Ovary (tissue), 3 donors: ENCODE measurements around the gene TARM1.

Experiments used
- POLR2A ChIP-seq: fragments of 450-650 bp; IDR thresholded peaks from one replicate; pipeline ENCODE4 v1.6.1; 2017; ENCODE audit warnings: antibody characterized with exemption, mild to moderate bottlenecking, moderate library complexity
- TF ChIP-seq, protein P1 (sequence below), 3 donors: fragments of 450-650 bp in 2 of 3; fragments of 200-600 bp in 1 of 3; IDR thresholded peaks; one replicate each; pipeline versions ENCODE4 v1.5.1 to v1.8.0; 2016 to 2022; ENCODE audit warnings: antibody characterized with exemption in 3 of 3, mild to moderate bottlenecking in 1 of 3
- donor health status: DM: no; HTN: no; CAD: no.

DNA sequence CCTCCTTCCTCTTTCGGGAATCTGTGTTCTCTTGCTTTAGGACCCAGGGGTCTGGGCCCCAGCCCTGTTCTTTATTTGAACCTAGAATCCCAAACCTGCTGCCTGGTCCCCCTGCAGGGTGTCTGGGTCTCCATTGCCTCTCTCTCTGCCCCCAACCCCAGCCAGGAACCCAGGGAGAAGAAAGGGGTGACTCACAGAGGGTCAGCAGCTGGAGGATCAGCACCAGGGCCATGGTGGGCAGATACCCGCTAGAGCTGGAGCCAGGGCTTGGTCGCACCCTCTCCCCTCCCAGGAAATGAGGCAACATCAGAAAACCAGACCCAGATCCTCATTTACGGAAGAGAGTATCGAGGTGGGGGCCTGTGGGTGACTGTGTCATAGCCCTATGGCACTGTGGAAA, 19.4 kb upstream of the TARM1 start, which contains the start of gene OSCAR:
- TF ChIP-seq, protein P1, sequence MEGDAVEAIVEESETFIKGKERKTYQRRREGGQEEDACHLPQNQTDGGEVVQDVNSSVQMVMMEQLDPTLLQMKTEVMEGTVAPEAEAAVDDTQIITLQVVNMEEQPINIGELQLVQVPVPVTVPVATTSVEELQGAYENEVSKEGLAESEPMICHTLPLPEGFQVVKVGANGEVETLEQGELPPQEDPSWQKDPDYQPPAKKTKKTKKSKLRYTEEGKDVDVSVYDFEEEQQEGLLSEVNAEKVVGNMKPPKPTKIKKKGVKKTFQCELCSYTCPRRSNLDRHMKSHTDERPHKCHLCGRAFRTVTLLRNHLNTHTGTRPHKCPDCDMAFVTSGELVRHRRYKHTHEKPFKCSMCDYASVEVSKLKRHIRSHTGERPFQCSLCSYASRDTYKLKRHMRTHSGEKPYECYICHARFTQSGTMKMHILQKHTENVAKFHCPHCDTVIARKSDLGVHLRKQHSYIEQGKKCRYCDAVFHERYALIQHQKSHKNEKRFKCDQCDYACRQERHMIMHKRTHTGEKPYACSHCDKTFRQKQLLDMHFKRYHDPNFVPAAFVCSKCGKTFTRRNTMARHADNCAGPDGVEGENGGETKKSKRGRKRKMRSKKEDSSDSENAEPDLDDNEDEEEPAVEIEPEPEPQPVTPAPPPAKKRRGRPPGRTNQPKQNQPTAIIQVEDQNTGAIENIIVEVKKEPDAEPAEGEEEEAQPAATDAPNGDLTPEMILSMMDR (IDR thresholded peaks at IDR 0.05): no peak
- TF ChIP-seq POLR2A: no peak
